ENCODE data around the gene C9orf78.

GRCh38 chr9:129841071-129841470 lies 6.0 kb upstream of the C9orf78 start:
- TF ChIP-seq EZH2 (IDR thresholded peaks at IDR 0.05; ENCODE audit: insufficient read depth, poor library complexity, severe bottlenecking) = no peak
- no peak for TF ChIP-seq EZH2phosphoT487 (IDR thresholded peaks at IDR 0.05; ENCODE audit: insufficient read depth, low read depth)
